Activated CD4-positive, alpha-beta memory T cell treated with anti-CD3 and anti-CD28 coated beads for 36 hours (primary cell): ENCODE data around the gene EHBP1. TPM values are rescaled to one million over a fixed set of nuclear protein-coding genes. Genes with fewer than 3 reads are reported as not detected.

Experiments
- CTCF ChIA-PET: fragments of 350-600 bp; sonication (Branson Sonifier 250); formaldehyde crosslinking; loops from one replicate; lab custom pipeline; 2021; ENCODE audit warnings: antibody characterized with exemption, inconsistent platforms; lab: Charles Lee
- POLR2A ChIA-PET: fragments of 350-600 bp; sonication (Branson Sonifier 250); formaldehyde crosslinking; loops from one replicate; lab custom pipeline; 2021; ENCODE audit warnings: antibody characterized with exemption; lab: Charles Lee
- DNase-seq: peaks from one replicate; pipeline ENCODE4 v3.0.0-alpha.2; 2020
- H3K27ac Mint-ChIP-seq: one replicate; pipeline ENCODE4 v1.8.0; 2021; ENCODE audit warnings: mixed read lengths
- H3K27me3 Mint-ChIP-seq: one replicate; pipeline ENCODE4 v1.8.0; 2021; ENCODE audit warnings: mixed read lengths
- H3K36me3 Mint-ChIP-seq: one replicate; pipeline ENCODE4 v1.8.0; 2021; ENCODE audit warnings: mixed read lengths
- H3K4me1 Mint-ChIP-seq: one replicate; pipeline ENCODE4 v1.8.0; 2021; ENCODE audit warnings: low read depth, mixed read lengths
- H3K4me3 Mint-ChIP-seq: one replicate; pipeline ENCODE4 v1.8.0; 2021; ENCODE audit warnings: mild to moderate bottlenecking, mixed read lengths
- H3K9me3 Mint-ChIP-seq: one replicate; pipeline ENCODE4 v1.8.0; 2021; ENCODE audit warnings: mixed read lengths
- intact Hi-C: fragments of 100-400 bp; cut with micrococcal nuclease; formaldehyde crosslinking; loops from one replicate; pipeline ENCODE4 v1.15.1; 2023
- total RNA-seq, 2 experiments: library from RNA; stranded (reverse); gene quantifications; one replicate each; pipeline ENCODE4 v1.2.3, GENCODE V29; 2021

Gene EHBP1
- total RNA-seq, 2 experiments from 2014 or later = 23.5 to 23.6 TPM

DNA sequence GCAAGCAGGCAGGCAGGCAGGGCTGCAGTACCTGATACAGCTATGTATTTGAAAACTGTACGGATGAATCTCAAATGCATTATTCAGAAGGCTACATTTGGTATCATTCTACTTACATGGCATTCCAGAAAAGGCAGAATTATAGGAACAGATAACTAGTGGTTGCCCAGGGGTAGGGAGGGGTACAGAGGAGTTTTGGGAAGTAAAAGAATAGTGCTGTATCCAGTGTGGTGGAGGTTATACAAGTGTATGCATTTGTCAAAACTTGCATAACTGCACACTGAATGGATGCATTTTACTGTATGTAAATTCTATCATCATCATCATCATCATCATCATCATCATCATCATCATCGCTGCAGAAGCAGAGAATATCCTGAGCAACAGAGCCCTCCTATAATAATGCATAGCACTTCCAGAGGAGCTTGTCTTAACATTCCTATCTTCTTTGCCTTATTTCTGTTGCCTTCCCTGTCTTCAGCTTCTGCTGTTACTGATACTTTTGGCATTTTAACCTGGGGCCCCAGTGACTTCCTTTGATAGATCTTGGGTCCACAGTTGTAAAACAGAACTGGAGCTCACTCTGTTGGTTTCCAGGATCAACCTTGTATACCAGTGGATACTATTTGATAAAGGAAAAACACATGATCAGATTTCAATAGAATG, 189.6 kb downstream of the EHBP1 start:
- H3K36me3 Mint-ChIP-seq = peaks cover 4% of the 10 kb centered on the region
- intact Hi-C loops = no loop called here
- ChIA-PET CTCF (no interaction called here), POLR2A (no interaction called here)
- H3K9me3 Mint-ChIP-seq = no peaks in the 10 kb centered on the region
- H3K4me1 Mint-ChIP-seq = no peaks in the 10 kb centered on the region
- no peak for DNase-seq
- no peak overlapping the region for H3K4me3 Mint-ChIP-seq
- H3K27ac Mint-ChIP-seq = no peak overlapping the region
- no peaks in the 10 kb centered on the region for H3K27me3 Mint-ChIP-seq

DNA sequence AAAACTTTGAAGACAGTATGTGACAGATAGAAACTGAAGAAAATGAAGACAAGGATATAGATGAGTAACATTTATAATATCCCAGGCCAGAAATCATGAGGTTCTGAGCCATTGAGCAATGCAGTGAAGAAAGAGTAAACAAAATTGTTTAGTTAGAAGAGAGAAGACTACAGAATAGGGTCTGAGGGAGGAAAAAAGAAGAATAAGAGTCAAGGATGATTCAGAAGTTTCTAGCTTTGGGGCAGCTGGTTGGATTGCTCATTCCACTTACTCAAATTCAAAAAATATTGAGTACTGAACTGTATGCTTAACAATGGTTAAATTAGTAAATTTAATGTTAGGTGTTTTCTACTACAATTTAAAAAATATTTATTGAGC, 190.1 kb downstream of the EHBP1 start:
- peaks cover 4% of the 10 kb centered on the region for H3K36me3 Mint-ChIP-seq
- DNase-seq = no peak
- H3K4me1 Mint-ChIP-seq = no peaks in the 10 kb centered on the region
- no peaks in the 10 kb centered on the region for H3K27me3 Mint-ChIP-seq
- intact Hi-C loops = no loop called here
- H3K27ac Mint-ChIP-seq = no peak overlapping the region
- H3K4me3 Mint-ChIP-seq = no peak overlapping the region
- ChIA-PET POLR2A (no interaction called here), CTCF (no interaction called here)
- H3K9me3 Mint-ChIP-seq = no peaks in the 10 kb centered on the region

DNA sequence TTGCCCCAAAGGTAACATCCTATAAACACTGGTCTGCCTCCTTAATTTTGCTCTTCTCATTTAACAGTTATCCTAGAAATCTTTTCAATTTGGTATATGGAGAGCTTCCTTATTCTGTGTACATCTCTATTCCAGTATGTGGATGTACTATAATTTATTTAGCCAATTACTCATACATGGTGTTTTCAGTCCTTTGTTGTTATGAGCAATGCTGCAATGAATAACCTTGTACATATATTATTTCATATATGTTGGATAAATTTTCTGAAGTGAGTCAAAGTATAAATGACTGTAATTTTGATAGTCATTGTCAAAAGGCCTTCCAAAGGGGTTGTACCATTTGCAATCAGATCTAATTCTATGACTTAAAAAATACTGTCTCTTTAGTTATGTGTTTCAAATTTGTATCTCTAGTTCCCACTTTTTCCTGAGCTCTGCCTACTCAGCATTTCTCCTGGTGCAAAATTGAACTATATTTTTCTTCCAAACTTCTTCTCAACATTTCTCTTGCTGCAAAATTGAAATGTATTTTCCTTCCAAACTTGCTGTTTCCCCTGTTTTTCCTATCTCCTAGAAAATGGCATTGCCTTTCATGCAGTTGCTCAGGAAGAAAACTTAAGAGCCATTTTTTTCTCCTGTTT, 191.8 kb downstream of the EHBP1 start:
- Mint-ChIP-seq H3K27me3 (no peaks in the 10 kb centered on the region), H3K9me3 (no peaks in the 10 kb centered on the region), H3K4me3 (no peak overlapping the region), H3K27ac (no peak overlapping the region), H3K4me1 (no peaks in the 10 kb centered on the region), H3K36me3 (peaks cover 4% of the 10 kb centered on the region)
- DNase-seq = no peak
- POLR2A ChIA-PET = no interaction called here
- intact Hi-C loops = no loop called here
- CTCF ChIA-PET = no interaction called here

DNA sequence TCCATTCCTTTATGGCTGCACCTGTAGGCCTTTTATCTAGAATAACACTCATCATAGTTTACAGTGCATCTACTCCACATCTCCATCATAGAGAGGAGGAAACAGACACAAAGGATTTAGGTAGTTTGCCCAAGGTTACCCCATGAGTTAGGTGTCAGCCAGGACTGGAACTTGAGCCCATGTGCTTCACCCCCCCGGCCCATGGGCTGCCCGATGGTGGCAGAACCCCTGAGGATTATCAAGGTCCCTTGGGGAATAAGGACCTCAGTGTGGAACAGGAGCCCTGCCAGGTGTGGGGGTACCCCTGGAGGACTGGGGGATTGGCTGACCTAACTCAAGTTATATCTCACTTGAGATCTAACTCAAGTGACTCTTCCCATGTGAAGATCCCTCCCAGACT, 198.8 kb downstream of the EHBP1 start:
- Mint-ChIP-seq H3K4me1 (peaks cover 2% of the 10 kb centered on the region), H3K27ac (no peak overlapping the region), H3K27me3 (no peaks in the 10 kb centered on the region), H3K9me3 (no peaks in the 10 kb centered on the region), H3K36me3 (no peaks in the 10 kb centered on the region), H3K4me3 (no peak overlapping the region)
- DNase-seq = no peak
- POLR2A ChIA-PET = no interaction called here
- CTCF ChIA-PET = no interaction called here
- intact Hi-C loops = no loop called here

DNA sequence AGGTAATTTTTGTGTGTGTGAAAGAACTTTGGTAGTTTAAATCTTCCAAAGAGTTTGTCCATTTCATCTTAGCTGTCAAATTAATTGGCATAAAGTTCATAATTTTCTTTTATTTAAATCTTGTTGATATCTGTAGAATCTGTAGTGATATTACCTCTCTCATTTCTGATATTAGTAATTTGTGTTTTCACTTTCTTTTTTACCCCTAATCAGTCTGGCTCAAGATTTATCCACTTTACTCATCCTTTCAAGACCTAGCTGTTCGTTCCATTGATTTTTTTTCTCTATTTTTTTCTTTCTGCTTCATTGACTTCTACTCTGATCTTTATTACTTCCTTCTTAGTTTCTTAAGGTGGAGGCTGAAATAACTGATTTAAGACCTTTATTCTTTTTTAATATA, 202.6 kb downstream of the EHBP1 start:
- DNase-seq = no peak
- Mint-ChIP-seq H3K4me3 (no peak overlapping the region), H3K36me3 (peaks cover 3% of the 10 kb centered on the region), H3K4me1 (peaks cover 2% of the 10 kb centered on the region), H3K9me3 (no peaks in the 10 kb centered on the region), H3K27ac (no peak overlapping the region), H3K27me3 (no peaks in the 10 kb centered on the region)
- POLR2A ChIA-PET = no interaction called here
- intact Hi-C loops = no loop called here
- CTCF ChIA-PET = no interaction called here

DNA sequence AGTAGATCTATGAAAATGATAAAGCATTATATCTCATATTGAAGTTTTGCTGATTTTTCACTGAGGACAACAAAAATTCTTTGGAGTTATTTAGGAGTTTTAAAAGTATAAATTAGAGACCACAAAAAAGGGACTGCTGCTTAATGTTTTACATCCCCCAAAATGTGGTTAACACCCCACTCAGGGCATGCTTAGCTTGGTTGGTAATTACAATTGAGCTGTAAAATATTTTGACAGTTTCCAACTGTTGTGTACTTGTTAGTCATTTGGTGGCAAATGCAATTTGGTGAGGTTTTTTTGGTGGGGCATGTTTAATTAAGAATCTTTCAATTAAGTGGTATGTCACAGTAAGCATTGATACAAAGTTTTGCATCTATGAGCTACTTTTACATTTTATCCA, 207.8 kb downstream of the EHBP1 start:
- H3K36me3 Mint-ChIP-seq = peaks cover 7% of the 10 kb centered on the region
- H3K4me3 Mint-ChIP-seq = no peak overlapping the region
- H3K4me1 Mint-ChIP-seq = peaks cover under 1% of the 10 kb centered on the region
- H3K27ac Mint-ChIP-seq = no peak overlapping the region
- no peaks in the 10 kb centered on the region for H3K27me3 Mint-ChIP-seq
- no peak for DNase-seq
- ChIA-PET POLR2A (no interaction called here), CTCF (no interaction called here)
- peaks cover 2% of the 10 kb centered on the region for H3K9me3 Mint-ChIP-seq
- intact Hi-C loops = no loop called here

DNA sequence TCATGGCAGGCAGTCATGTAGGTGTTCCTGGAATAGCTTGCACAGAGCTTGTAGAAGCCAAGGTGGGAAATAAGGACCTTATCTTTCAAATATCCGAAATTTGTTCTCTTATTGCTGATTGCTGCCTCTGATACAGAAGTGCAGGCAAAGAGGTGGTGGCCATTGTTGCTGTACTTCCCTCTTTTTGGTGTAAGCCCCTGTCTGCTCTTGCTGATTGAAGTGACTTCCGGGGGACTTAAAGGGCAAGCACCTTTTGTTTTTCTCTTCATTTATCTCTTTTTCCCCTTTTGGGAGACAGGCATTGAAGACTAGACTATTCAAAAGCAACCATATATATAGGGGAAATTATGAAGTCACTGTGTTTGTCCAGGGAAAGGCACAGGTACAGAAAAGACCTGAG, 213.5 kb downstream of the EHBP1 start:
- Mint-ChIP-seq H3K27ac (no peak overlapping the region), H3K9me3 (peaks cover 37% of the 10 kb centered on the region), H3K4me3 (no peak overlapping the region), H3K27me3 (no peaks in the 10 kb centered on the region), H3K36me3 (peaks cover 53% of the 10 kb centered on the region), H3K4me1 (no peaks in the 10 kb centered on the region)
- intact Hi-C loops = no loop called here
- ChIA-PET POLR2A (no interaction called here), CTCF (no interaction called here)
- no peak for DNase-seq

DNA sequence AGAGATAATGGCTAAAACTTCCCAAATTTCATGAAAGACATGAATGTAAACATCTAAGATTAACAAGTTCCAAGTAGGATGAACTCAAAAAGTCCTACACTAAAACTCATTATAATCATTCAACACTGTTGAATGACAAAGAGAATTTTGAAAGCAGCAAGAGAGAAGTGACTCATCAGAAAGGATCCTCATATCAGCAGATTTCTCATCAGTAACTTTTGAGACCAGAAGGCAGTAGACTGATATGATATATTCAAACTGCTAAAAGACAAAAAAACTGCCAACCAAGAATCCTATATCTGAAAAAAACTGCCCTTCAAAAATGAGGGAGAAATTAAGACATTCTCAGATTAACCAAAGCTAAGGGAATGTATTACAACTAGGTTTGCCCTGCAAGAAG, 214.6 kb downstream of the EHBP1 start:
- intact Hi-C loops = no loop called here
- Mint-ChIP-seq H3K27ac (no peak overlapping the region), H3K9me3 (peaks cover 46% of the 10 kb centered on the region), H3K27me3 (no peaks in the 10 kb centered on the region), H3K36me3 (peaks cover 59% of the 10 kb centered on the region), H3K4me3 (no peak overlapping the region), H3K4me1 (no peaks in the 10 kb centered on the region)
- ChIA-PET POLR2A (no interaction called here), CTCF (no interaction called here)
- no peak for DNase-seq

DNA sequence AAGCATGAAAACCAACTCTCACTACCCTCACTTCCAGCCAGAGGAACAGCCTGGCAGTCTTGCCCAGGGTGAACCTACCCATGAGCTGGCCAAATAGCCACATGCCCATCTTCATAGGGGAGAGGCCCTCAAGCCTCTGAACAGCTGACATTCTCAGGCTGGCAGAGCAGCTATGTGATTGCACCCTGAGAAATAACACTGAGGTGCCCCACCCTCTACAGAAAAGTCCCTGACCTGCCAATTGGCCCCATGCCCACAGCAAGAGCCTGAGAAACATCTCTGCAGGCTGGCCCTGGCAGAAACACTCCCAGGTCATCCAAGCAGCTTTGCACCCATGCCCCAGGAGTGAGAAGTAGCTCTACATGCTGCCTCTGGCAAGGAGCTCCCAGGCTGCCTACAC, 217.7 kb downstream of the EHBP1 start:
- Mint-ChIP-seq H3K4me1 (no peaks in the 10 kb centered on the region), H3K9me3 (peaks cover 46% of the 10 kb centered on the region), H3K27ac (no peak overlapping the region), H3K36me3 (peaks cover 55% of the 10 kb centered on the region), H3K27me3 (no peaks in the 10 kb centered on the region), H3K4me3 (no peak overlapping the region)
- ChIA-PET POLR2A (no interaction called here), CTCF (no interaction called here)
- intact Hi-C loops = no loop called here
- no peak for DNase-seq

DNA sequence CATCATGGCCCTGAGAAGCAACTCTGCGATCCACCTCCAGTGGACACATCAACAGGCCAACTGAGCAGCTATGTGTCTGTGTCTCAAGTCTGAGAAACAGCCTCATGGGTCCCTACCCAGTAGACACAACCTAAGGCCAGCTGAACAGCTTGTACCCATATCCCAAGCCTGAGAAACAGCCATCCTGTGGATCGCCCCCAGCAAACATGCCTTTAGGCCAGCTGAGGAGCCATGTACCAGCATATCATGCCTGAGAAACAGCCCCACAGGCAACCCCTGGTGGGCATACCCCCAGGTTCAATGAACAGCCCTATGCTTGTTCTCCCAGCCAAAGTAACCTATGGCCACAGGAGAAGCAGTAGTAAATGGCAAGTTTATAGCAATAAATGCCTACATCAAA, 218.4 kb downstream of the EHBP1 start:
- Mint-ChIP-seq H3K4me1 (no peaks in the 10 kb centered on the region), H3K27me3 (no peaks in the 10 kb centered on the region), H3K27ac (no peak overlapping the region), H3K4me3 (no peak overlapping the region), H3K36me3 (peaks cover 52% of the 10 kb centered on the region), H3K9me3 (peaks cover 44% of the 10 kb centered on the region)
- DNase-seq = no peak
- CTCF ChIA-PET = no interaction called here
- POLR2A ChIA-PET = no interaction called here
- intact Hi-C loops = no loop called here

DNA sequence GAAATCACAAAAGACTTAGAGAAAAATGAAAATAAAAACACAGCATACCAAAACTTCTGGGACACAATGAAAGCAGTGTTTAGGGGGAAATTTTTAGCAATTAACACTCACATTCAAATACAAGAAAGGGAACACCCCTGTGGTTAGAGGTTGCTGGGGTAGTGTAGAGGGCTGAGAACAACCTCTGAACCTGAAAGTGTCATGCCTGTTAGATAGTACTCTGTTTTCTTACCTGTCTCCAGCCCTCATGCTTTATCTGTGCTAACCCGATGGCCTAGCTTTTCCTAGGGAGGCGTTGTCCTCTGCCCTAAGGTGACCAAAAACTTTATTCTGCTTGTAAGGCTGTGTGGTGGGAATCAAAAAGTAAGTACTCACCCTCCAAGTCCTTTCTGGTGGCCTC, 222.5 kb downstream of the EHBP1 start:
- POLR2A ChIA-PET = no interaction called here
- H3K27me3 Mint-ChIP-seq = no peaks in the 10 kb centered on the region
- CTCF ChIA-PET = no interaction called here
- H3K4me1 Mint-ChIP-seq = no peaks in the 10 kb centered on the region
- H3K36me3 Mint-ChIP-seq = peaks cover 16% of the 10 kb centered on the region
- H3K9me3 Mint-ChIP-seq = peaks cover 22% of the 10 kb centered on the region
- H3K27ac Mint-ChIP-seq = no peak overlapping the region
- intact Hi-C loops = no loop called here
- H3K4me3 Mint-ChIP-seq = no peak overlapping the region
- DNase-seq = no peak

DNA sequence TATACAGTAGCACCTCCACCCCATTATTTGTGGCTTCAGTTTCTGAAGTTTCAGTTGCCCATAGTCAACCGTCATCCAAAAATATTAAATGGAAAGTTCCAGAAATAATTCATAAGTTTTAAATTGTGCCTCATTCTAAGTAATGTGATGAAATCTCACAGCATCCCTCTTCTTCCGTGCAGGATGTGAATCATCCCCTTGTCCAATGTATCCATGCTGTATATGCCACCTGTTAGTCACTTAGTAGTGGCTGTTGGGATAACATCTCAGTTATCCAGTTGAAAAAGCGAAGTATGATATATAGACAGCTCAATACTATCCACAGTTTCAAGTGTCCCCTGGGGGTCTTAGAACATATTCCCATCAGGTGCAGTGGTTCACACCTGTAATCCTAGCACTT, 226.0 kb downstream of the EHBP1 start:
- no peaks in the 10 kb centered on the region for H3K27me3 Mint-ChIP-seq
- peaks cover 3% of the 10 kb centered on the region for H3K9me3 Mint-ChIP-seq
- H3K36me3 Mint-ChIP-seq = no peaks in the 10 kb centered on the region
- intact Hi-C loops = no loop called here
- H3K4me1 Mint-ChIP-seq = no peaks in the 10 kb centered on the region
- H3K4me3 Mint-ChIP-seq = no peak overlapping the region
- CTCF ChIA-PET = no interaction called here
- no peak overlapping the region for H3K27ac Mint-ChIP-seq
- no peak for DNase-seq
- POLR2A ChIA-PET = no interaction called here

DNA sequence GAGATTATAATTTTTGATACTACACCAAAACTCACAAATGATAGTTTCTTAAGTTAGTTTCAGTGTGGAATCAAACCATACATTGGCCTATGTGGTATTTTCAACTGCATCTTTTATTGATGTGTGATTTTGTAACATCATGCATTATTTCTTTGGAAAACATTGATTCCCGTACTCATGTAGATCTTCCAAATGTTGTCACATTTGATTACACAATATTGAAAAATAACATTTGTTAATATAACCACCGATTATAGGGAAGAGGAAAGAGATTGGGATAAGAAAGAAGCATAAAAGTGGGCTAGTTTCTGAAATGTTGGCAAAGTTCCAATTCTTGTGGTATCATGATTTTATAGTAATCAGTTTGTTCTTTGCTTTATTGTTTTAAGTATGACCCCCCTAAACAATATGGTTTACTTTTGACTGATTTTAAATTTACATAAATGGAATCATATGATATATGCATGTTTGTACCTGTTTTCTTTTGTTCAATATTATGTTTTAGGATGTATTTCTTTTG, 227.9 kb downstream of the EHBP1 start:
- Mint-ChIP-seq H3K4me1 (no peaks in the 10 kb centered on the region), H3K9me3 (no peaks in the 10 kb centered on the region), H3K4me3 (no peak overlapping the region), H3K27ac (no peak overlapping the region), H3K36me3 (no peaks in the 10 kb centered on the region), H3K27me3 (no peaks in the 10 kb centered on the region)
- ChIA-PET CTCF (no interaction called here), POLR2A (no interaction called here)
- intact Hi-C loops = no loop called here
- DNase-seq = no peak
